ENCODE measurements around the gene ADGRD1. TPM values are rescaled to one million over a fixed set of nuclear protein-coding genes. Genes with fewer than 3 reads are reported as not detected.
A peak's percentile ranks its signal among the peaks of the same experiment; 100 is the strongest.

ADGRD1 gene
- total and polyA plus RNA-seq, 4 donors = 9.9 to 15.4 (median 12.7) TPM

GRCh38 chr12:131033886-131034482, 80.3 kb downstream of the ADGRD1 start:
- Histone ChIP-seq H3K36me3 (ENCODE audit: control insufficient read depth, insufficient read depth, low read length) (peaks cover under 1% of the 10 kb centered on the region), H3K27ac (ENCODE audit: low read depth, low read length) (no peak overlapping the region), H3K4me3 (ENCODE audit: low read depth, low read length) (no peak overlapping the region), H3K27me3 (ENCODE audit: control insufficient read depth, insufficient read depth, low read length) (no peaks in the 10 kb centered on the region), H3K4me1 (ENCODE audit: control insufficient read depth, insufficient read depth, low read length) (peaks cover 39% of the 10 kb centered on the region), H3K9me3 (ENCODE audit: control insufficient read depth, insufficient read depth, low read length) (no peaks in the 10 kb centered on the region)
- WGBS (ENCODE audit: insufficient coverage) = 94% methylated on average over 25 of the region's 30 CpGs
- no peak for DNase-seq (ENCODE audit: low read depth in 4 of 6, low spot score in 6 of 6)

- H3K27me3 ChIP-seq (ENCODE audit: control insufficient read depth, insufficient read depth, low read length) = no peaks in the 10 kb centered on the region
- H3K36me3 ChIP-seq (ENCODE audit: control insufficient read depth, insufficient read depth, low read length) = peaks cover 2% of the 10 kb centered on the region
- no peak for DNase-seq (ENCODE audit: low read depth in 4 of 6, low spot score in 6 of 6)
- WGBS (ENCODE audit: insufficient coverage) = 75% methylated on average over 15 of the region's 15 CpGs
- H3K4me3 ChIP-seq (ENCODE audit: low read depth, low read length) = no peak overlapping the region
- H3K27ac ChIP-seq (ENCODE audit: low read depth, low read length) = peak overlapping the region; percentile 29
- peaks cover 44% of the 10 kb centered on the region for H3K4me1 ChIP-seq (ENCODE audit: control insufficient read depth, insufficient read depth, low read length)
- H3K9me3 ChIP-seq (ENCODE audit: control insufficient read depth, insufficient read depth, low read length) = no peaks in the 10 kb centered on the region
Measured at GRCh38 chr12:131034631-131035244, 81.0 kb downstream of the ADGRD1 start.

- H3K27me3 ChIP-seq (ENCODE audit: control insufficient read depth, insufficient read depth, low read length) = no peaks in the 10 kb centered on the region
- H3K27ac ChIP-seq (ENCODE audit: low read depth, low read length) = peak overlapping the region; percentile 29
- 32% methylated on average over 16 of the region's 18 CpGs for whole genome bisulfite sequencing (ENCODE audit: insufficient coverage)
- H3K4me1 ChIP-seq (ENCODE audit: control insufficient read depth, insufficient read depth, low read length) = peaks cover 46% of the 10 kb centered on the region
- peaks cover 2% of the 10 kb centered on the region for H3K36me3 ChIP-seq (ENCODE audit: control insufficient read depth, insufficient read depth, low read length)
- DNase-seq (ENCODE audit: low read depth in 4 of 6, low spot score in 6 of 6) = peak in 2 of 6 donors; percentile 19 to 71
- H3K4me3 ChIP-seq (ENCODE audit: low read depth, low read length) = no peak overlapping the region
- H3K9me3 ChIP-seq (ENCODE audit: control insufficient read depth, insufficient read depth, low read length) = no peaks in the 10 kb centered on the region
Measured at GRCh38 chr12:131035245-131035681, 81.6 kb downstream of the ADGRD1 start.

- WGBS (ENCODE audit: insufficient coverage) = 85% methylated on average over 11 of the region's 11 CpGs
- Histone ChIP-seq H3K27me3 (ENCODE audit: control insufficient read depth, insufficient read depth, low read length) (no peaks in the 10 kb centered on the region), H3K9me3 (ENCODE audit: control insufficient read depth, insufficient read depth, low read length) (no peaks in the 10 kb centered on the region), H3K4me1 (ENCODE audit: control insufficient read depth, insufficient read depth, low read length) (peaks cover 52% of the 10 kb centered on the region), H3K36me3 (ENCODE audit: control insufficient read depth, insufficient read depth, low read length) (peaks cover 5% of the 10 kb centered on the region), H3K4me3 (ENCODE audit: low read depth, low read length) (no peak overlapping the region), H3K27ac (ENCODE audit: low read depth, low read length) (no peak overlapping the region)
- DNase-seq (ENCODE audit: low read depth in 4 of 6, low spot score in 6 of 6) = no peak
Measured at GRCh38 chr12:131038159-131038558, 84.5 kb downstream of the ADGRD1 start.

- H3K27ac ChIP-seq (ENCODE audit: low read depth, low read length) = no peak overlapping the region
- no peak overlapping the region for H3K4me3 ChIP-seq (ENCODE audit: low read depth, low read length)
- H3K27me3 ChIP-seq (ENCODE audit: control insufficient read depth, insufficient read depth, low read length) = no peaks in the 10 kb centered on the region
- peak in 1 of 6 donors; percentile 50 for DNase-seq (ENCODE audit: low read depth in 4 of 6, low spot score in 6 of 6)
- peaks cover 57% of the 10 kb centered on the region for H3K4me1 ChIP-seq (ENCODE audit: control insufficient read depth, insufficient read depth, low read length)
- peaks cover 5% of the 10 kb centered on the region for H3K36me3 ChIP-seq (ENCODE audit: control insufficient read depth, insufficient read depth, low read length)
- H3K9me3 ChIP-seq (ENCODE audit: control insufficient read depth, insufficient read depth, low read length) = no peaks in the 10 kb centered on the region
- 55% methylated on average over 31 of the region's 35 CpGs for WGBS (ENCODE audit: insufficient coverage)
Measured at GRCh38 chr12:131038961-131039950, 85.5 kb downstream of the ADGRD1 start.

- WGBS (ENCODE audit: insufficient coverage) = 74% methylated on average over 11 of the region's 11 CpGs
- H3K4me3 ChIP-seq (ENCODE audit: low read depth, low read length) = no peak overlapping the region
- H3K27ac ChIP-seq (ENCODE audit: low read depth, low read length) = no peak overlapping the region
- H3K27me3 ChIP-seq (ENCODE audit: control insufficient read depth, insufficient read depth, low read length) = no peaks in the 10 kb centered on the region
- DNase-seq (ENCODE audit: low read depth in 4 of 6, low spot score in 6 of 6) = no peak
- H3K36me3 ChIP-seq (ENCODE audit: control insufficient read depth, insufficient read depth, low read length) = peaks cover 5% of the 10 kb centered on the region
- H3K9me3 ChIP-seq (ENCODE audit: control insufficient read depth, insufficient read depth, low read length) = no peaks in the 10 kb centered on the region
- H3K4me1 ChIP-seq (ENCODE audit: control insufficient read depth, insufficient read depth, low read length) = peaks cover 50% of the 10 kb centered on the region
Measured at GRCh38 chr12:131040491-131040890, 86.8 kb downstream of the ADGRD1 start.

GRCh38 chr12:131041216-131041967, 87.7 kb downstream of the ADGRD1 start:
- H3K4me3 ChIP-seq (ENCODE audit: low read depth, low read length) = no peak overlapping the region
- DNase-seq (ENCODE audit: low read depth in 4 of 6, low spot score in 6 of 6) = no peak
- H3K9me3 ChIP-seq (ENCODE audit: control insufficient read depth, insufficient read depth, low read length) = no peaks in the 10 kb centered on the region
- H3K27me3 ChIP-seq (ENCODE audit: control insufficient read depth, insufficient read depth, low read length) = no peaks in the 10 kb centered on the region
- 81% methylated on average over 15 of the region's 20 CpGs for WGBS (ENCODE audit: insufficient coverage)
- H3K4me1 ChIP-seq (ENCODE audit: control insufficient read depth, insufficient read depth, low read length) = peaks cover 50% of the 10 kb centered on the region
- H3K36me3 ChIP-seq (ENCODE audit: control insufficient read depth, insufficient read depth, low read length) = peaks cover 5% of the 10 kb centered on the region
- H3K27ac ChIP-seq (ENCODE audit: low read depth, low read length) = no peak overlapping the region

GRCh38 chr12:131041968-131042833, 88.5 kb downstream of the ADGRD1 start:
- Histone ChIP-seq H3K9me3 (ENCODE audit: control insufficient read depth, insufficient read depth, low read length) (no peaks in the 10 kb centered on the region), H3K4me1 (ENCODE audit: control insufficient read depth, insufficient read depth, low read length) (peaks cover 51% of the 10 kb centered on the region), H3K36me3 (ENCODE audit: control insufficient read depth, insufficient read depth, low read length) (peaks cover 5% of the 10 kb centered on the region), H3K4me3 (ENCODE audit: low read depth, low read length) (no peak overlapping the region), H3K27me3 (ENCODE audit: control insufficient read depth, insufficient read depth, low read length) (no peaks in the 10 kb centered on the region), H3K27ac (ENCODE audit: low read depth, low read length) (no peak overlapping the region)
- peak in 1 of 6 donors; percentile 72 for DNase-seq (ENCODE audit: low read depth in 4 of 6, low spot score in 6 of 6)
- 73% methylated on average over 23 of the region's 29 CpGs for WGBS (ENCODE audit: insufficient coverage)
